Body of pancreas (tissue), 4 donors: ENCODE measurements around the gene ZNF595.
"Not testable (repeated sequence)": the region's sequence is repeated elsewhere in the genome, so short reads cannot be mapped to it uniquely, and the experiment has no call there.

ENCODE experiments used
- POLR2A ChIP-seq, 3 donors: fragments of 450-650 bp; IDR thresholded peaks; one replicate each; pipeline ENCODE4 v1.6.1; 2016; ENCODE audit warnings: antibody characterized with exemption in 3 of 3, mild to moderate bottlenecking in 2 of 3
- TF ChIP-seq, protein P1 (sequence below), 7 experiments: fragments of 450-650 bp in 4 of 7; fragments of 200-600 bp in 3 of 7; sonication (generic) in 3 of 7; IDR thresholded peaks; one replicate each; pipeline ENCODE4 v1.5.1; 2016 to 2019; ENCODE audit warnings: antibody characterized with exemption in 7 of 7

DNA sequence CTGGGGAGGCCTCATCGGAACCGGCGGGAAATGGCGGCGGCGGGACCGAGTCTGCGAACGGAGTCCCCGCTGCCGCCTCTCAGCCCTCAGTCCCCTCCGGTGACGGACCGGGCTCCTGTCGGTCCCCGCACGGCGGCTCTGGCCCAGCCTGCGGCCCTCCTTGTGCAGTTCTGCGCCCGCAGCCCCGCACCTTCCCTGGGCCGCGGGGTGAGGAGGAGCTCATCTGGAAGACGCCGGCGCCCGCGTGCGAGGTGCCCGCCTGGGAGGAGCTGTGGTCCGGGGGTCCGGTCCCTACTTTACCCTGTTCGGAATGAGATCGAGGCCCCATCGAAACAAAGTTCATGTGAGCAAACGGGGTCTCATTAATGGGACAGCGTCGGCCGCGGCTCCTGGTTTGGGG lies 400 bp downstream of the ZNF595 start:
- TF ChIP-seq POLR2A (IDR thresholded peaks at IDR 0.05), result not testable (repeated sequence)
- TF ChIP-seq, protein P1, sequence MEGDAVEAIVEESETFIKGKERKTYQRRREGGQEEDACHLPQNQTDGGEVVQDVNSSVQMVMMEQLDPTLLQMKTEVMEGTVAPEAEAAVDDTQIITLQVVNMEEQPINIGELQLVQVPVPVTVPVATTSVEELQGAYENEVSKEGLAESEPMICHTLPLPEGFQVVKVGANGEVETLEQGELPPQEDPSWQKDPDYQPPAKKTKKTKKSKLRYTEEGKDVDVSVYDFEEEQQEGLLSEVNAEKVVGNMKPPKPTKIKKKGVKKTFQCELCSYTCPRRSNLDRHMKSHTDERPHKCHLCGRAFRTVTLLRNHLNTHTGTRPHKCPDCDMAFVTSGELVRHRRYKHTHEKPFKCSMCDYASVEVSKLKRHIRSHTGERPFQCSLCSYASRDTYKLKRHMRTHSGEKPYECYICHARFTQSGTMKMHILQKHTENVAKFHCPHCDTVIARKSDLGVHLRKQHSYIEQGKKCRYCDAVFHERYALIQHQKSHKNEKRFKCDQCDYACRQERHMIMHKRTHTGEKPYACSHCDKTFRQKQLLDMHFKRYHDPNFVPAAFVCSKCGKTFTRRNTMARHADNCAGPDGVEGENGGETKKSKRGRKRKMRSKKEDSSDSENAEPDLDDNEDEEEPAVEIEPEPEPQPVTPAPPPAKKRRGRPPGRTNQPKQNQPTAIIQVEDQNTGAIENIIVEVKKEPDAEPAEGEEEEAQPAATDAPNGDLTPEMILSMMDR (IDR thresholded peaks at IDR 0.05), result not testable (repeated sequence)
